K562 (cell line): ENCODE measurements around the gene TMPRSS7. TPM values are rescaled to one million over a fixed set of nuclear protein-coding genes. Genes with fewer than 3 reads are reported as not detected.

Source experiments
- ATAC-seq: fragments of 200-7000 bp; cut with Tn5 transposase; 3 replicates; pipeline ENCODE4 v1.9.1; 2020; ENCODE audit warnings: moderate library complexity
- BruUV-seq: library from RNA; stranded (reverse); fragments of 400-500 nt; replicated peaks from 2 replicates; lab custom pipeline; 2021; lab: Mats Ljungman, UMichigan
- CTCF ChIA-PET: fragments of 300-600 bp; formaldehyde crosslinking; extraction: SDS; loops from one replicate; lab custom pipeline; 2021; ENCODE audit warnings: low intra/inter-chr PET ratio; lab: Yijun Ruan, JAX
- POLR2A ChIA-PET: fragments of 300-600, 350-650 bp; sonication (Branson Sonifier 250); formaldehyde crosslinking; extraction: SDS; loops from one replicate; lab custom pipeline; 2021; ENCODE audit warnings: antibody characterized with exemption, inconsistent platforms; lab: Yijun Ruan, JAX
- DNase-seq, 4 experiments: peaks; one replicate each; pipeline versions ENCODE4 v3.0.0 to v3.0.0-alpha.2; 2011 to 2018; ENCODE audit warnings: low spot score in 3 of 4, mixed read lengths in 3 of 4; ENCODE audit errors: extremely low read depth in 1 of 4
- FAIRE-seq: peaks from 2 replicates; lab custom pipeline; 2011; peaks lifted over from hg19 to GRCh38; lab: Jason Lieb, UNC
- H2AFZ ChIP-seq: 2 replicates; pipeline ENCODE4 v1.6.0; 2011; ENCODE audit warnings: low read depth, low read length, control low read depth, inconsistent platforms
- H3K27ac ChIP-seq: fragments of 200-600 bp; 3 replicates; pipeline ENCODE4 v1.8.0; 2011; ENCODE audit warnings: low read depth, mild to moderate bottlenecking, control low read depth, inconsistent platforms, low read length, moderate library complexity, mixed read lengths; ENCODE audit errors: extremely low read depth
- H3K27me3 ChIP-seq, 2 experiments: fragments of 300-600 bp in 1 of 2; 2 replicates in 1 of 2; 3 replicates in 1 of 2; pipeline versions ENCODE4 v1.6.0 to v1.8.0; 2011; ENCODE audit warnings: inconsistent platforms in 2 of 2, low read length in 2 of 2, mild to moderate bottlenecking in 1 of 2, mixed read lengths in 1 of 2, moderate library complexity in 1 of 2; ENCODE audit not compliant: control insufficient read depth in 2 of 2, insufficient read depth in 2 of 2
- H3K36me3 ChIP-seq: fragments of 300-600 bp; 3 replicates; pipeline ENCODE4 v1.8.0; 2011; ENCODE audit warnings: mild to moderate bottlenecking, low read length, inconsistent platforms; ENCODE audit not compliant: control insufficient read depth, insufficient read depth
- H3K4me1 ChIP-seq, 2 experiments: fragments of 200-600 bp in 1 of 2; replicated peaks in 1 of 2; 2 replicates in 1 of 2; 3 replicates in 1 of 2; pipeline versions ENCODE4 v1.5.1 to v1.8.0; 2011; ENCODE audit warnings: inconsistent platforms in 2 of 2, low read length in 2 of 2, mild to moderate bottlenecking in 1 of 2, mixed read lengths in 1 of 2, moderate library complexity in 1 of 2; ENCODE audit not compliant: control insufficient read depth in 2 of 2, insufficient read depth in 2 of 2
- H3K4me2 ChIP-seq: 2 replicates; pipeline ENCODE4 v1.6.1; 2011; ENCODE audit warnings: low read length, control low read depth, inconsistent platforms, mixed read lengths; ENCODE audit not compliant: insufficient read depth
- H3K4me3 ChIP-seq: fragments of 200-600 bp; sonication (generic), shearing (Covaris generic); 2 replicates; pipeline ENCODE4 v1.5.1; 2016; ENCODE audit warnings: control low read depth, inconsistent platforms
- H3K79me2 ChIP-seq: fragments of 200-600 bp; 3 replicates; pipeline ENCODE4 v1.8.0; 2011; ENCODE audit warnings: low read length, inconsistent platforms; ENCODE audit not compliant: control insufficient read depth, insufficient read depth
- H3K9ac ChIP-seq, 2 experiments: 2 replicates each; pipeline versions ENCODE4 v1.6.0 to v1.6.1; 2011; ENCODE audit warnings: low read depth in 2 of 2, low read length in 2 of 2, control low read depth in 1 of 2, inconsistent platforms in 1 of 2, mild to moderate bottlenecking in 1 of 2, mixed read lengths in 1 of 2; ENCODE audit not compliant: insufficient read depth in 1 of 2
- H3K9me1 ChIP-seq: one replicate; pipeline ENCODE4 v1.6.0; 2011; ENCODE audit warnings: inconsistent platforms, mild to moderate bottlenecking, low read length, moderate library complexity; ENCODE audit not compliant: control insufficient read depth, insufficient read depth
- H3K9me3 ChIP-seq: replicated peaks from 2 replicates; pipeline ENCODE4 v1.5.1; 2011; ENCODE audit warnings: low read depth, low read length, inconsistent platforms; ENCODE audit not compliant: control insufficient read depth, insufficient read depth
- H4K20me1 ChIP-seq: replicated peaks from 2 replicates; pipeline ENCODE4 v1.6.1; 2011; ENCODE audit warnings: low read length, inconsistent platforms, mixed read lengths; ENCODE audit not compliant: control insufficient read depth, insufficient read depth
- BACH1 ChIP-seq: fragments of 200-800 bp; sonication (Bioruptor generic); IDR thresholded peaks from 2 replicates; pipeline ENCODE4 v1.6.1; 2016; ENCODE audit warnings: missing genetic modification characterization, missing compliant biosample characterization
- FOXJ3 ChIP-seq: sonication (generic); formaldehyde crosslinking; IDR thresholded peaks from 2 replicates; pipeline ENCODE4 v1.4.0; 2020; ENCODE audit warnings: mild to moderate bottlenecking, missing genetic modification reagents
- HCFC1 ChIP-seq: IDR thresholded peaks from 2 replicates; pipeline ENCODE4 v1.6.1; 2012; ENCODE audit warnings: low read depth, low read length, improper control_type of control experiment
- KLF1 ChIP-seq: fragments of 450-650 bp; IDR thresholded peaks from 2 replicates; pipeline ENCODE4 v1.6.1; 2016; ENCODE audit warnings: missing genetic modification characterization, missing compliant biosample characterization
- RBM17 ChIP-seq: fragments of 200-400 bp; formaldehyde crosslinking; IDR thresholded peaks from 2 replicates; pipeline ENCODE4 v1.6.1; 2017; ENCODE audit warnings: low read depth, mild to moderate bottlenecking, low read length, borderline replicate concordance
- TARDBP ChIP-seq: fragments of 450-650 bp; IDR thresholded peaks from 2 replicates; pipeline ENCODE4 v1.6.1; 2016
- ZNF507 ChIP-seq: conservative IDR thresholded peaks from 2 replicates; pipeline ENCODE4 v1.6.1; 2017; ENCODE audit warnings: missing genetic modification characterization, missing compliant biosample characterization
- ZNF75A ChIP-seq: fragments of 450-650 bp; formaldehyde crosslinking; IDR thresholded peaks from 2 replicates; pipeline ENCODE4 v1.4.0; 2020; ENCODE audit warnings: mild to moderate bottlenecking
- WGBS: fragments of 100-300 bp; shearing (Covaris generic); methylation state at CpG from one replicate; pipeline ENCODE4 v1.1.6; 2016; ENCODE audit warnings: low coverage, mixed read lengths; ENCODE audit not compliant: insufficient coverage; ENCODE audit errors: missing lambda C conversion rate; 5-methylcytosine and 5-hydroxymethylcytosine counted together
- in situ Hi-C: fragments of 300-500 bp; cut with MboI; formaldehyde crosslinking; loops from 4 replicates; pipeline ENCODE4 v1.15.0; 2018; ENCODE audit warnings: inconsistent platforms, mixed read lengths
- intact Hi-C: fragments of 100-400 bp; cut with micrococcal nuclease; formaldehyde crosslinking; loops from 2 replicates; pipeline ENCODE4 v1.14.2; 2022
- polyA plus RNA-seq, 8 experiments: library from polyadenylated mRNA; depleted of rRNA in 4 of 8; stranded (reverse) in 5 of 8; unstranded in 3 of 8; fragments of >200 nt; fragmentation: Nextera tagmentation in 2 of 8; fragmentation: Illumina TruSeq in 1 of 8; extraction: Ambion mirVana in 2 of 8; extraction: Trizol in 1 of 8; gene quantifications; 2 replicates each; pipeline versions ENCODE4 v1.2.1 to v1.2.3, GENCODE V29; 2011 to 2014; ENCODE audit warnings: inconsistent platforms in 1 of 8, missing spikeins in 1 of 8
- total RNA-seq, 7 experiments: library from RNA; depleted of rRNA in 6 of 7; stranded (reverse); fragments of >200 nt in 6 of 7; fragmentation: Illumina TruSeq in 2 of 7; extraction: Trizol in 2 of 7; gene quantifications; 2 replicates each; pipeline versions ENCODE4 v1.2.1 to v1.2.3, GENCODE V29; 2011 to 2021; ENCODE audit warnings: low replicate concordance in 1 of 7
- TF ChIP-seq, protein P1 (sequence below): fragments of 450-650 bp; IDR thresholded peaks from one replicate; pipeline ENCODE4 v1.6.1; 2018; ENCODE audit warnings: mild to moderate bottlenecking, moderate library complexity; ENCODE audit not compliant: partially characterized antibody
- TF ChIP-seq, protein P2 (sequence below), 2 experiments: fragments of 450-650 bp in 1 of 2; sonication (generic) in 1 of 2; formaldehyde crosslinking in 1 of 2; IDR thresholded peaks; 2 replicates each; pipeline versions ENCODE4 v1.7.1 to v1.9.0; 2016 to 2022; ENCODE audit warnings: inconsistent platforms in 1 of 2, mild to moderate bottlenecking in 1 of 2, missing genetic modification reagents in 1 of 2

Gene TMPRSS7
- total and polyA plus RNA-seq, 9 of the 15 experiments (the other 6 are each of a cell fraction or from before 2014, with no cell fraction given), result not detected

DNA sequence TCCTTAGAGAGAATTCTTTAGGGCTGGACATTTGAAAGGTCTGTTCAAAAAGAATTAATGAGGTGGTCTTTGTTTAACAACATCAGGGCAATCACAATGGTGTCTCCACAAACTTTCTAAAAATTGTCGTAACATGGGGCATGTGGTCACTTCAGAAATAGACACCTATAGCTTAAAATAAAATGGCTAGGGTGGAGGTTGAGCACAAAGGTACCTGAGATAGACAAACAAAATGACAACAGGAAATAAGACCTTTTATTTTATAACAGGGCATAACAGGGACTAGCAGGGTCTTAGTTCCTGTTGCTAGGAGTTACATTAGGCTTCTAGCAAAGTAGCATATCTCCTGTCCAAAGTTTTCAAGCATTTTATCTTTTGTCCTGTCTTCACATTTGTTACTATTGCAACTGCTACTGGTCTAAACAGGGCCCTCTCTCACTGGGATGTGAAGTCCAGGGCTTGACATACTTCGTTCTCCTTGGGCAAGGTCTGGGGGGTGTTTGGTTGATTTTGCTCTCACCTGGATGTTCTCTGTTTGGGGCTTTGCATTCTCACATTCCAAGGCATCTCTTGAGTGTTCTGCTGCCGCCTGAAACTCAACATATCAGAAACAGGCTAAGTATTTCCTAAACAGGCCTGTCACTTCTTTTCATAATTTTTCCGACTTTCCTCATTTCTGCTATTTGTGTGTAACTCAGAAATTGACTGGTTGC, 95.5 kb downstream of the TMPRSS7 start:
- in situ Hi-C loops, result no loop called here
- no peak overlapping the region for H3K4me2 ChIP-seq
- H3K9me1 ChIP-seq, result no peaks in the 10 kb centered on the region
- CTCF ChIA-PET, result no interaction called here
- ATAC-seq (no peak), FAIRE-seq (no peak), DNase-seq (no peak)
- WGBS, result 3% methylated on average over 3 of the region's 4 CpGs
- H3K4me1 ChIP-seq, result peaks cover 0 to 7% of the 10 kb centered on the region in 2 experiments; a peak in 1 of 5 replicates
- no peaks in the 10 kb centered on the region for H3K36me3 ChIP-seq
- no peak overlapping the region for H3K4me3 ChIP-seq
- H2AFZ ChIP-seq, result no peak overlapping the region
- H3K9ac ChIP-seq, result no peak overlapping the region
- intact Hi-C loops, result loop anchor here (10.0 kb wide), 1 partner anchor 145 kb away; no protein-coding TSS in a partner anchor
- no peaks in the 10 kb centered on the region for H4K20me1 ChIP-seq
- H3K9me3 ChIP-seq, result no peaks in the 10 kb centered on the region
- H3K79me2 ChIP-seq, result no peaks in the 10 kb centered on the region
- H3K27ac ChIP-seq, result no peak overlapping the region
- POLR2A ChIA-PET, result no interaction called here
- no TSS peak for BruUV-seq
- no peaks in the 10 kb centered on the region for H3K27me3 ChIP-seq
- TF ChIP-seq TARDBP, result no peak
- TF ChIP-seq ZNF75A (CRISPR knock-in tag), result no peak
- no peak for TF ChIP-seq RBM17
- TF ChIP-seq KLF1 (tag), result no peak
- TF ChIP-seq HCFC1, result no peak
- TF ChIP-seq, protein P1, sequence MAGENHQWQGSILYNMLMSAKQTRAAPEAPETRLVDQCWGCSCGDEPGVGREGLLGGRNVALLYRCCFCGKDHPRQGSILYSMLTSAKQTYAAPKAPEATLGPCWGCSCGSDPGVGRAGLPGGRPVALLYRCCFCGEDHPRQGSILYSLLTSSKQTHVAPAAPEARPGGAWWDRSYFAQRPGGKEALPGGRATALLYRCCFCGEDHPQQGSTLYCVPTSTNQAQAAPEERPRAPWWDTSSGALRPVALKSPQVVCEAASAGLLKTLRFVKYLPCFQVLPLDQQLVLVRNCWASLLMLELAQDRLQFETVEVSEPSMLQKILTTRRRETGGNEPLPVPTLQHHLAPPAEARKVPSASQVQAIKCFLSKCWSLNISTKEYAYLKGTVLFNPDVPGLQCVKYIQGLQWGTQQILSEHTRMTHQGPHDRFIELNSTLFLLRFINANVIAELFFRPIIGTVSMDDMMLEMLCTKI, result no peak
- TF ChIP-seq BACH1 (tag), result no peak
- TF ChIP-seq, protein P2, sequence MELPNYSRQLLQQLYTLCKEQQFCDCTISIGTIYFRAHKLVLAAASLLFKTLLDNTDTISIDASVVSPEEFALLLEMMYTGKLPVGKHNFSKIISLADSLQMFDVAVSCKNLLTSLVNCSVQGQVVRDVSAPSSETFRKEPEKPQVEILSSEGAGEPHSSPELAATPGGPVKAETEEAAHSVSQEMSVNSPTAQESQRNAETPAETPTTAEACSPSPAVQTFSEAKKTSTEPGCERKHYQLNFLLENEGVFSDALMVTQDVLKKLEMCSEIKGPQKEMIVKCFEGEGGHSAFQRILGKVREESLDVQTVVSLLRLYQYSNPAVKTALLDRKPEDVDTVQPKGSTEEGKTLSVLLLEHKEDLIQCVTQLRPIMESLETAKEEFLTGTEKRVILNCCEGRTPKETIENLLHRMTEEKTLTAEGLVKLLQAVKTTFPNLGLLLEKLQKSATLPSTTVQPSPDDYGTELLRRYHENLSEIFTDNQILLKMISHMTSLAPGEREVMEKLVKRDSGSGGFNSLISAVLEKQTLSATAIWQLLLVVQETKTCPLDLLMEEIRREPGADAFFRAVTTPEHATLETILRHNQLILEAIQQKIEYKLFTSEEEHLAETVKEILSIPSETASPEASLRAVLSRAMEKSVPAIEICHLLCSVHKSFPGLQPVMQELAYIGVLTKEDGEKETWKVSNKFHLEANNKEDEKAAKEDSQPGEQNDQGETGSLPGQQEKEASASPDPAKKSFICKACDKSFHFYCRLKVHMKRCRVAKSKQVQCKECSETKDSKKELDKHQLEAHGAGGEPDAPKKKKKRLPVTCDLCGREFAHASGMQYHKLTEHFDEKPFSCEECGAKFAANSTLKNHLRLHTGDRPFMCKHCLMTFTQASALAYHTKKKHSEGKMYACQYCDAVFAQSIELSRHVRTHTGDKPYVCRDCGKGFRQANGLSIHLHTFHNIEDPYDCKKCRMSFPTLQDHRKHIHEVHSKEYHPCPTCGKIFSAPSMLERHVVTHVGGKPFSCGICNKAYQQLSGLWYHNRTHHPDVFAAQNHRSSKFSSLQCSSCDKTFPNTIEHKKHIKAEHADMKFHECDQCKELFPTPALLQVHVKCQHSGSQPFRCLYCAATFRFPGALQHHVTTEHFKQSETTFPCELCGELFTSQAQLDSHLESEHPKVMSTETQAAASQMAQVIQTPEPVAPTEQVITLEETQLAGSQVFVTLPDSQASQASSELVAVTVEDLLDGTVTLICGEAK (IDR thresholded peaks at IDR 0.05), result no peak
- TF ChIP-seq, protein P2 (CRISPR knock-in tag; IDR thresholded peaks at IDR 0.05), result no peak
- TF ChIP-seq ZNF507 (tag), result no peak
- TF ChIP-seq FOXJ3 (CRISPR knock-in tag), result no peak
